Measurements from ENCODE around the gene NYAP2.

- TF ChIP-seq, protein P1, sequence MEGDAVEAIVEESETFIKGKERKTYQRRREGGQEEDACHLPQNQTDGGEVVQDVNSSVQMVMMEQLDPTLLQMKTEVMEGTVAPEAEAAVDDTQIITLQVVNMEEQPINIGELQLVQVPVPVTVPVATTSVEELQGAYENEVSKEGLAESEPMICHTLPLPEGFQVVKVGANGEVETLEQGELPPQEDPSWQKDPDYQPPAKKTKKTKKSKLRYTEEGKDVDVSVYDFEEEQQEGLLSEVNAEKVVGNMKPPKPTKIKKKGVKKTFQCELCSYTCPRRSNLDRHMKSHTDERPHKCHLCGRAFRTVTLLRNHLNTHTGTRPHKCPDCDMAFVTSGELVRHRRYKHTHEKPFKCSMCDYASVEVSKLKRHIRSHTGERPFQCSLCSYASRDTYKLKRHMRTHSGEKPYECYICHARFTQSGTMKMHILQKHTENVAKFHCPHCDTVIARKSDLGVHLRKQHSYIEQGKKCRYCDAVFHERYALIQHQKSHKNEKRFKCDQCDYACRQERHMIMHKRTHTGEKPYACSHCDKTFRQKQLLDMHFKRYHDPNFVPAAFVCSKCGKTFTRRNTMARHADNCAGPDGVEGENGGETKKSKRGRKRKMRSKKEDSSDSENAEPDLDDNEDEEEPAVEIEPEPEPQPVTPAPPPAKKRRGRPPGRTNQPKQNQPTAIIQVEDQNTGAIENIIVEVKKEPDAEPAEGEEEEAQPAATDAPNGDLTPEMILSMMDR (IDR thresholded peaks at IDR 0.05), result no peak
- no peak for TF ChIP-seq POLR2A (IDR thresholded peaks at IDR 0.05)
Measured at GRCh38 chr2:225465827-225466226, 66.3 kb downstream of the NYAP2 start.
